ENCODE data around the gene DUSP18.

DNA sequence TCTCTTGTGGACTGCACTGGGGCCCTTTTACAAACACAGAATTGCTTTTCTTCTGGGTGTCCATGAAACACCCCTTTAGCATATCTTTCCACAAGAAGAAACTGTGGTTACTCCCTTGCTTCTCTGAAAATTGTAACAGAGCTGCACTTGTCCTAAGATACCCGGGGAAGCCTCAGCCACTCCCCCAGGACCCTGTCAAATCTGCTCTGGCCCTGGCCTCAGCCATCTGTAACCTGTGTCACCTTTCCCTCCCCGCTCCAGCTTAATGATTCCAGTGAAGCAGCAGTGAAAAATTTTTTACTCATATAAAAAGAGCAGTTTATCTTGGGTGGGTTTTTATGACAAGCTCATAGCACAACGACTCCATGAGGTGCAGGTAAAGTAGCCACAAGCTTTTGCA, 3.4 kb upstream of the DUSP18 start:
- TF ChIP-seq POLR2A (IDR thresholded peaks at IDR 0.05; ENCODE audit: low read length) (no peak), KDM1A (IDR thresholded peaks at IDR 0.05; ENCODE audit: low read depth) (no peak), SMC3 (IDR thresholded peaks at IDR 0.05) (no peak), POLR2AphosphoS2 (conservative IDR thresholded peaks at IDR 0.05; ENCODE audit: low read length) (no peak), FOSB (CRISPR knock-in tag; IDR thresholded peaks at IDR 0.05) (no peak), RCOR1 (IDR thresholded peaks at IDR 0.05; ENCODE audit: low read depth, low read length) (no peak), HOXB13 (CRISPR knock-in tag; IDR thresholded peaks at IDR 0.05; ENCODE audit: low read depth) (no peak)
- TF ChIP-seq, protein P1, sequence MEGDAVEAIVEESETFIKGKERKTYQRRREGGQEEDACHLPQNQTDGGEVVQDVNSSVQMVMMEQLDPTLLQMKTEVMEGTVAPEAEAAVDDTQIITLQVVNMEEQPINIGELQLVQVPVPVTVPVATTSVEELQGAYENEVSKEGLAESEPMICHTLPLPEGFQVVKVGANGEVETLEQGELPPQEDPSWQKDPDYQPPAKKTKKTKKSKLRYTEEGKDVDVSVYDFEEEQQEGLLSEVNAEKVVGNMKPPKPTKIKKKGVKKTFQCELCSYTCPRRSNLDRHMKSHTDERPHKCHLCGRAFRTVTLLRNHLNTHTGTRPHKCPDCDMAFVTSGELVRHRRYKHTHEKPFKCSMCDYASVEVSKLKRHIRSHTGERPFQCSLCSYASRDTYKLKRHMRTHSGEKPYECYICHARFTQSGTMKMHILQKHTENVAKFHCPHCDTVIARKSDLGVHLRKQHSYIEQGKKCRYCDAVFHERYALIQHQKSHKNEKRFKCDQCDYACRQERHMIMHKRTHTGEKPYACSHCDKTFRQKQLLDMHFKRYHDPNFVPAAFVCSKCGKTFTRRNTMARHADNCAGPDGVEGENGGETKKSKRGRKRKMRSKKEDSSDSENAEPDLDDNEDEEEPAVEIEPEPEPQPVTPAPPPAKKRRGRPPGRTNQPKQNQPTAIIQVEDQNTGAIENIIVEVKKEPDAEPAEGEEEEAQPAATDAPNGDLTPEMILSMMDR (IDR thresholded peaks at IDR 0.05), result no peak

Measured in A549 (cell line).